ENCODE data around the gene BCL7B.

- TF ChIP-seq, protein P1, sequence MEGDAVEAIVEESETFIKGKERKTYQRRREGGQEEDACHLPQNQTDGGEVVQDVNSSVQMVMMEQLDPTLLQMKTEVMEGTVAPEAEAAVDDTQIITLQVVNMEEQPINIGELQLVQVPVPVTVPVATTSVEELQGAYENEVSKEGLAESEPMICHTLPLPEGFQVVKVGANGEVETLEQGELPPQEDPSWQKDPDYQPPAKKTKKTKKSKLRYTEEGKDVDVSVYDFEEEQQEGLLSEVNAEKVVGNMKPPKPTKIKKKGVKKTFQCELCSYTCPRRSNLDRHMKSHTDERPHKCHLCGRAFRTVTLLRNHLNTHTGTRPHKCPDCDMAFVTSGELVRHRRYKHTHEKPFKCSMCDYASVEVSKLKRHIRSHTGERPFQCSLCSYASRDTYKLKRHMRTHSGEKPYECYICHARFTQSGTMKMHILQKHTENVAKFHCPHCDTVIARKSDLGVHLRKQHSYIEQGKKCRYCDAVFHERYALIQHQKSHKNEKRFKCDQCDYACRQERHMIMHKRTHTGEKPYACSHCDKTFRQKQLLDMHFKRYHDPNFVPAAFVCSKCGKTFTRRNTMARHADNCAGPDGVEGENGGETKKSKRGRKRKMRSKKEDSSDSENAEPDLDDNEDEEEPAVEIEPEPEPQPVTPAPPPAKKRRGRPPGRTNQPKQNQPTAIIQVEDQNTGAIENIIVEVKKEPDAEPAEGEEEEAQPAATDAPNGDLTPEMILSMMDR (IDR thresholded peaks at IDR 0.05 in 8 of 11, conservative IDR thresholded peaks at IDR 0.05 in 3 of 11) = no peak
- no peak for TF ChIP-seq POLR2A (IDR thresholded peaks at IDR 0.05)
- TF ChIP-seq POLR2AphosphoS5 (IDR thresholded peaks at IDR 0.05) = peak in 1 of 3 donors; percentile 18
These were observed 15.8 kb downstream of the BCL7B start for GRCh38 chr7:73541722-73542121.

Data from spleen (tissue), 7 donors.